NB4 (cell line): Measurements from ENCODE around the gene DLL3.
"Not testable (repeated sequence)": the region's sequence is repeated elsewhere in the genome, so short reads cannot be mapped to it uniquely, and the experiment has no call there.

Experiments
- DNase-seq: peaks from one replicate; pipeline ENCODE4 v3.0.0; 2010; ENCODE audit warnings: low read depth
- H3K4me3 ChIP-seq: one replicate; pipeline ENCODE4 v1.5.1; 2011; ENCODE audit warnings: mild to moderate bottlenecking, low read depth, low read length, moderate library complexity
- CTCF ChIP-seq: IDR thresholded peaks from one replicate; pipeline ENCODE4 v1.5.1; 2012; ENCODE audit warnings: low read depth, low read length
- MAX ChIP-seq: IDR thresholded peaks from 2 replicates; pipeline ENCODE4 v1.6.1; 2011; ENCODE audit warnings: low read depth, low read length
- MYC ChIP-seq: IDR thresholded peaks from 2 replicates; pipeline ENCODE4 v1.6.1; 2011; ENCODE audit warnings: low read depth, low read length
- POLR2A ChIP-seq: IDR thresholded peaks from 2 replicates; pipeline ENCODE4 v1.6.1; 2011; ENCODE audit warnings: mild to moderate bottlenecking; ENCODE audit not compliant: insufficient read length; ENCODE audit errors: extremely low read depth

DLL3 gene

GRCh38 chr19:39473443-39473960, 25.2 kb upstream of the DLL3 start:
- no peak for TF ChIP-seq POLR2A
- TF ChIP-seq CTCF, result no peak
- TF ChIP-seq MAX, result no peak
- TF ChIP-seq MYC, result no peak
- no peak for DNase-seq
- H3K4me3 ChIP-seq, result no peak overlapping the region

GRCh38 chr19:39474139-39474620, 24.6 kb upstream of the DLL3 start:
- TF ChIP-seq MAX (no peak), CTCF (peak; percentile 67), POLR2A (no peak)
- H3K4me3 ChIP-seq, result no peak overlapping the region
- DNase-seq, result peak; percentile 50

- TF ChIP-seq MYC (no peak), POLR2A (no peak), MAX (no peak), CTCF (no peak)
- no peak overlapping the region for H3K4me3 ChIP-seq
- no peak for DNase-seq
These were observed 23.0 kb upstream of the DLL3 start for GRCh38 chr19:39475748-39476147.

- DNase-seq, H3K4me3 ChIP-seq: not testable (repeated sequence)
These were observed 19.4 kb upstream of the DLL3 start for GRCh38 chr19:39479319-39479801.

- no peak overlapping the region for H3K4me3 ChIP-seq
- no peak for TF ChIP-seq POLR2A
- no peak for TF ChIP-seq CTCF
- no peak for TF ChIP-seq MAX
- TF ChIP-seq MYC, result no peak
- no peak for DNase-seq
These were observed 18.8 kb upstream of the DLL3 start for GRCh38 chr19:39479916-39480315.

GRCh38 chr19:39480337-39481228, 18.2 kb upstream of the DLL3 start, which contains the start of gene TIMM50:
TIMM50 (plus strand) TSS chr19:39480838; CDS start chr19:39480854, 16 bp downstream.
- TF ChIP-seq MYC (peak; percentile 62; the same call in 1 of the 2 replicates), POLR2A (peak; percentile 68), CTCF (no peak), MAX (peak; percentile 73)
- peak within 1 kb of the TSS; percentile 89 for H3K4me3 ChIP-seq
- peak; percentile 94 for DNase-seq
